ENCODE data around the gene SLC9A7.

Gene SLC9A7

GRCh38 chrX:46653482-46653881 is 105.4 kb downstream of the SLC9A7 start:
- DNase-seq (ENCODE audit: low read depth in 4 of 4, low spot score in 1 of 4), result no peak

DNA sequence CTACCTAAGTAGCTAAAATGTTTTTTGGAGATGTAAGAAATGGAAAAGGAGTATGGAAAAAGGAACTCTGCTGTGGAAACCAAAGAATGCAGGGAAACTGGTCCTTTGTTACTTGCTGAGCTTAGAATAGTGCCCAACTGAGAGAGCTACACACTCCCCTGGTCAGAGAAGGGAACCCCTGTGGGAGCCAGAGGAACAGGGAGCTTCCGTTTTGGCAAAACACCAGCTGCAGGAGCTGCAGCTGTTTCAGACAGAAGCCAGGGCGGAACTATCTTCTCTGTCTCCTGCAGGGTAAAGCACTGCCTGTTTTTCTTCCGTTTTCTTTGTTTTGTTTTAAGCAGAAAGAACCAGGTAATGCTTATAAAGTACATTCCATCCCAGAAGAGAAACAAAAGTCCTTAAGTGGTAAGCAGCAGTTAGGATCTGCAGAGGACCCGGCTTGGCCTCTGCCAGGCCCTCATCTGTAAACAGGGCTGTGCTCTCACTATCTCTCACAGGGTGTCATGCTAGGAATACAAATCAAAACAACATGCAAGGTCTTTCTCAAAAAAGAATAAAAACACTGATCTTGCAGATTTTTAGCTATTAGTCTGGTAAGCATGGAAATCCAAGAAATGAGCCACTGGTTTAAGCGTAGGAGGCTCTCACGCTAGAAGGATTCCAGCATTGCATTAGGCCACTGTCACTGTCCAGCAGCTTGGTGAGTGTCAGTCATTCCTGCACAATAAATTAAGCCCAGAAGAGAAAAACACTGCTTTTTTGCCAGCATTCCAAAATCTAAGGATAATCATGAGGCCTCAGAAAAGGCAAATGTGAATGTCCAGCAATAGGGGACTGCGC is 109.3 kb downstream of the SLC9A7 start:
- DNase-seq (ENCODE audit: low read depth in 4 of 4, low spot score in 1 of 4), result no peak

DNA sequence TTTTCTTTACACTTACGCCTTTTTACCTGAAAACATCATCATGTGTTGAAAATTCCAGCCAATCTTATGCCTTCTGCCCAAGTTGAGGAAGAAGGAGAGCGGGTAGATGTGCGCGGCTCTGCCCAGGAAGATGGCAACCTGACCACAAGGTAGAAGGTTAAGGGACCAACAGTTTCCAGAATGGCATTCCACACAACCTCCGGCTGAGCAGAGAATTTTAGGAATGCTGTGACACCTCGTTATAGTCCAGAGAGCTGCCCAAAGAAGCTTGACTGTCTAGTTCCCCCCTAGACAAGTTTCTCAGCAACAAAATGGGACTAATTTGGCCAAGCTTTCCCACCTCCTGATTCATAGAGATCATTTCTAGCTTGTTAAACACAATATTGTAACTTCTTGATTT is 110.3 kb downstream of the SLC9A7 start:
- no peak for DNase-seq (ENCODE audit: low read depth in 4 of 4, low spot score in 1 of 4)

DNA sequence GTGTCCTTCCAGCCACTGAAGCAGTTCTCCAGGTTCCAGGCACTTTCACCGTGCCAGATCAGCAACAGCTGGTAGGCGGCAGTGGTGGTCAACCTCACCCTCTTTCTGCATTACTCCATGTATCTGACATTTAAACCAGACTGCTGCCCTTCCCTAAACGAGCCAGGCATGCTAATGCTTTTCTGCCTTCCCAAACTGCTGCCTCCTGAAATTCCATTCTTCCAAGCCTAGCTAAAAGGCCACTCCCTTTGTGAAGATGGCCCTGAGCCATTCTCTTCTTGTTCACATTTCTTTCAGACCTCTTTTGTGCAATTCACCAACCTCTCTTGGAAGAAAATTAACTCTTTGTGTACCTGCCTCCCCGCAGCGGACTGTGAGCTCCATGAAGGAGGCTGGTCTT is 111.7 kb downstream of the SLC9A7 start:
- no peak for DNase-seq (ENCODE audit: low read depth in 4 of 4, low spot score in 1 of 4)

DNA sequence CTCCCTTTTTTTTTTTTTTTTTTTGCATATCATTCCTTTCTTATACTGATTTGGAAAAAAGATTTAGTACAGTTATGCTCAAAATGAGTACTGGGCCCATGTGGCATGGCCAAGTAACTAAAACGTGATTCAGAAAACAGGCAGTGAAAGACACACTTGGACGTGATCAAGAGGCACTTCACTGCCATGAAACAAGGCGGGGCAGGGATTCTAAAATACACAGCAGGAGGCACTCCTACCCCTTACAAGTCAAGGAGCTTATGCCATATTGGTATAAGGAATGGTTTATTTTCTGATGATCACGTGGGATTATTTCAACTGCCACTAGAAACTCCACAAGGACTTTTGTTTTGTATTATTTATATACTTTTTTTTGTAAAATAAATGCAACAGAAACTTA is 113.3 kb downstream of the SLC9A7 start:
- no peak for DNase-seq (ENCODE audit: low read depth in 4 of 4, low spot score in 1 of 4)

DNA sequence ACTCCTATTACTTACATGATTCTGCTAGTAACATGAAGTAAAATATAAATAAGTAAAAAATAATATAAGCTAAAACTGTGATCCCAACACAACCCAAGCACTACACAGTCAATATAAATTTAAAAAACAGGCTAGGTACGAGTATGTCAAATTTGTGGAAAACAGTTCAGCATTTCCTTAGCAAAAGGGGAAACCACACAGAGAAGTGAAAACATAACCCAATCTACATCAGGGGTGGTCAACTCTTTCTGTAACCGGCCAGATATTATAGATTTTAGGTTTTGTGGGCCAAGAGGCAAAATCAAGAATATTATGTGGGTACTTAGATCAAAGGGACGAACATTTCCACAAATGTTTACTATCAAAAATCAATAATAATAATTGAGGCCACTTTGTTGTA is 115.3 kb downstream of the SLC9A7 start:
- DNase-seq (ENCODE audit: low read depth in 4 of 4, low spot score in 1 of 4), result no peak

DNA sequence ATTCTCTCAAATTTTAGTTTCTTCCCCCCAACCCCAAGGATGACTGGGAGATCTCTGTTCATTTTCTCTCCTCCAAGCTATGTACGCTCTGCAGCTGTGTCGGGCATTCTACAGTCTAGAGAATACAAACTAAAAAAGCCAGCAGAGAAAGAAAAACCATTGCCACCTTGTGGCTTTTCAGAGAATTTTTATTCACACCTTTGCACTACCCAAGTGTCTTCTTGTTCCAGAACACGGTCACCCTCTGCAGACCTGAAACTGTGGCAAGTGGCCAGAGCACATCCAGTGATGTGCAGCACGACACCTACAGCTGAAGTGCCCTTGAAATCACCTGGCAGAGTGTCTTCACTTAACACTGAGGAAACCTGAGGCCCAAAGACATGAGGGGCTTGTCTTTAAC is 116.8 kb downstream of the SLC9A7 start:
- no peak for DNase-seq (ENCODE audit: low read depth in 4 of 4, low spot score in 1 of 4)

DNA sequence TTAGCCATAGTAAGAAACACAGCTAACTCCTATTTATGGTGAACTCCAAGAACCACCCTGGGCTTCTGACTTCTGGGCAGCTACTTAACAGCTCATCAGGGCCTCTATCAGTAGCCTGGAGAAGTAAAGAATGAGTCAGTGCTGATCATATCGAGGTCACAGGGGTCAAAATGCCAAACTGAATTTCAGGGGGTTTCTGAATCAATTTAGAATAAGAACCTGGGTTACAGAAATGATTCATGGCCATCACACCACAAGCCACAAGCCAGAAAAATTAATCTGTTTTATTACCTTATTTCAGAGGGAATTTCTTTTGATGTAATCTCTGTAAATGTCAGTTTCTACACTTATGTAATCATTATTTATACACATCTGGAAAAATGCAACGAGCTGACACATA is 121.0 kb downstream of the SLC9A7 start:
- DNase-seq (ENCODE audit: low read depth in 4 of 4, low spot score in 1 of 4), result no peak

- no peak for DNase-seq (ENCODE audit: low read depth in 4 of 4, low spot score in 1 of 4)
Observed at GRCh38 chrX:46636223-46636622, 122.7 kb downstream of the SLC9A7 start.

GRCh38 chrX:46635186-46635585 is 123.7 kb downstream of the SLC9A7 start:
- DNase-seq (ENCODE audit: low read depth in 4 of 4, low spot score in 1 of 4), result no peak

GRCh38 chrX:46634577-46634976 is 124.3 kb downstream of the SLC9A7 start:
- no peak for DNase-seq (ENCODE audit: low read depth in 4 of 4, low spot score in 1 of 4)

DNA sequence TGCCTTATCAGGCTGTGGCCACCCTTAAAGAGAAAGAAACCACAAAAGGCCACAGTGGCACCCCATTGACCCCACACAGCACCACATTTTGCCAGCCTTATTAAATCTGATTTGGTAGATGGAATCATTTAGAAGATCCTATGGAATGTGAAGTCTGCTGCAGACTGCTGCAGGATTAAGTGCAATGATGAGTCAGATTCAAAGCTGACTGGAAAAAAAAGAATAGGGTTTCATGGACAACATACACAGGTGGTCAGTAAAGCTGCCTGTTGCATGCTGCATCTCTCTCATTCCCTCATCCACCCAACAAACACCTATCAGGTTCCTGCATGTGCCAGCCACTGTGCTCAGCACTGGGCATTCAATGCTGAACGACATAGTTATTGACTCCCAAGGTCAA is 128.8 kb downstream of the SLC9A7 start:
- DNase-seq (ENCODE audit: low read depth in 4 of 4, low spot score in 1 of 4), result no peak

- no peak for DNase-seq (ENCODE audit: low read depth in 4 of 4, low spot score in 1 of 4)
Observed at GRCh38 chrX:46628460-46629371, 130.2 kb downstream of the SLC9A7 start.

- DNase-seq (ENCODE audit: low read depth in 4 of 4, low spot score in 1 of 4), result no peak
Observed at GRCh38 chrX:46627711-46628419, 131.1 kb downstream of the SLC9A7 start.

DNA sequence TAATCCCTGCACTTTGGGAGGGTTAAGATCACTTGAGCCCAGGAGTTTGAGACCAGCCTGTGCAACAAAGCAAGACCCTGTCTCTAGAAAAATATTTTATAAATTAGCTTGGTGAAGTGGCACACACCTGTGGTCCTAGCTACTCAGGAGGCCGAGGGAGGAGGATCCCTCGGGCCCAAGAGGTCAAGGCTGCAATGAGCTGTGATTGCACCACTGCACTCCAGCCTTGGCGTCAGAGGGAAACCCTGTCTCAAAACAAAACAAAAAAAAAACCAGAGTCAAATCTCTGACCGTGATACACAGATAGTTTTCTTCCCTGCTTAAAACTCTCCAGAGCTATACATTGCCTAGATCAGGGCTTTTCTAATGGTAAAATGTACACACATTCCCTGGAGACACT is 131.9 kb downstream of the SLC9A7 start:
- no peak for DNase-seq (ENCODE audit: low read depth in 4 of 4, low spot score in 1 of 4)

DNA sequence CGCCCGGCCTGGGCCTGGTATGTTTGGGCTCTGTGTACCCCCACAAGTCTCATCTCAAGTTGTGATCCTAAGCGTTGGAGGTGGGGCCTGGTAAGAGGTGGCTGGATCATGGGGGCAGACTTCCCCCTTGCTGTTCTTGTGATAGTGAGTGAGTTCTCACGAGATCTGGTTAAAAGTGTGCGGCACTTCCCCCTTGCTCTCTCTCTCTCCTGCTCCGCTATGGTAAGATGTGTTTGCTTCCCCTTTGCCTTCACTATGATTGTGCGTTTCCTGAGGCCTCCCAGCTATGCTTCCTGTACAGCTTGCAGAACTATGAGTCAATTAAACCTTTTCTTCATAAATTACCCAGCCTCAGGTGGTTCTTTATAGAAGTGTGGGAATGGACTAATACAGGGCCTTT is 132.4 kb downstream of the SLC9A7 start:
- DNase-seq (ENCODE audit: low read depth in 4 of 4, low spot score in 1 of 4), result no peak

DNA sequence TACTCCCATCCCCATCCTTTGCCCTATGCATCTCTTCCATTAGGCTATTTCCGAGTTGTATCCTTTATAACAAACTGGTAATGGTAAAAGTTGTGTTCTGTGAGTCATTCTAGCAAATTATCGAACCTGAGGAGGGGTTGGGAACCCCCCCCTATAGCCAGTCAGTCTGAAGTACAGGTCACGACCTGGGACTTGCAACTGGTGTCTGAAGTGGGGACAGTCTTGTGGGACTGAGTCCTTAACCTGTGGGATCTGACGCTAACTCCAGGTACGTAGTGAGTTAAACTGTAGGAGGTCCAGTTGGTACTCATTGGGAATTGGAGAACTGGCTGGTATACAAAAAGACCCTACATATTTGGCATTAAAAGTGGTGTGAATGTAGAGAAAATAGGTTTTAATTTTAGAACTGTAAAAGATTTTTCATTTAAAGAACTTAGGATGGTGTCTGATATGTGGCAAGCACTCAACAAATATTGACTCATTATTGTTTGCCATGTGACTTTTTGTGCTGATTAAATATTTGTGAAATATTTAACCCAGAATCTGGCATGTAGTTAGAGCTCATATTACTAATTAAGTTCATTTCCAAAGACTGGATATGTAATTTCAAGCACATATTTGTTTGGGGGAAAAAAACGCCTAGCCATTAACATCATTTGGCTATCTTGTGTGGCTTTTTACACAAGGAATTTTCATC is 134.7 kb downstream of the SLC9A7 start:
- DNase-seq (ENCODE audit: low read depth in 4 of 4, low spot score in 1 of 4), result no peak

DNA sequence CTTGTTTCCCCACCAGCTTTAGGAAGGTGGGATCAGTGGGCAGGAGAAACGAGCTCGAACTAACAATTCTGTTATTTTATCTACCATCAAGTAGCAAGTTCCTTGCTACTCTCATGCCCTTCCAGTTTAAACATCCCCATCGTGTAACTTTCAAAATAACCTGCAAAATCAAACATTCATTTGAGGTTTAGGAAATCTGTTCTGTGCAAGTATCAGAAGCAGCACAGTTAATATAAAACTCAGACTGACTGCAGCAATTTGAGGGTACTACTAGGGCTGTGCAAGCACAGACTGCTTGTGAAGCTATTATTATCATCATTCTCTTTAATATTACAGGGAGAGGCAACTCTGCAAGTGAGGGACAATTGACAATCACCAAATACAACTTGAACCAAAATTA is 137.3 kb downstream of the SLC9A7 start:
- no peak for DNase-seq (ENCODE audit: low read depth in 4 of 4, low spot score in 1 of 4)

GRCh38 chrX:46620505-46620904 is 138.4 kb downstream of the SLC9A7 start:
- DNase-seq (ENCODE audit: low read depth in 4 of 4, low spot score in 1 of 4), result no peak

- DNase-seq (ENCODE audit: low read depth in 4 of 4, low spot score in 1 of 4), result no peak
Observed at GRCh38 chrX:46618947-46619346, 140.0 kb downstream of the SLC9A7 start.

DNA sequence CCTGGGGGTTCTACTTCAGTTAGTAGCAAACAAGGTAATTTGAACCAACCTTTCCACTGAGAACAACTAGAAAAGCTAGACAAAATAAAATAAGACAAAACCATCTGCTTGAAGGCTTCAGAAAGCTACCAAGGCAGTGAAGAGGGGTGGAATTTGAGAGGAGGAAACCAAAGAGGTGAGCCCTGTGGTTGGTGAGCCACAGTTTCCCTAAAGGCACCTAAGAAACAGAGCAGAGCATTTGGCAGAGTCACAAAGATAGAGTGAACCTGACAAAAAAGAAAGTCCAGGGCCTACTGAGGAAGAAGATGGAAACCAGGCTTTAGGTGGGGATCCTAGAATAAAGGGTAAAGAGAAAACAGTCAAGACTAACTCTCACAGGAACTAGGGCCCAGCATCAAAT is 141.0 kb downstream of the SLC9A7 start:
- DNase-seq (ENCODE audit: low read depth in 4 of 4, low spot score in 1 of 4), result no peak

All from stimulated activated CD4-positive, alpha-beta T cell treated with anti-CD3 and anti-CD28 coated beads, Interleukin-1b, Interleukin-23, amount 100 ng/mL, for 24 hours (primary cell).